Stimulated activated CD8-positive, alpha-beta memory T cell treated with anti-CD3 and anti-CD28 coated beads, Interleukin-4, amount 100 ng/mL, for 4 hours (primary cell): ENCODE measurements around the gene LRRC8D.
"Not testable (repeated sequence)": the region's sequence is repeated elsewhere in the genome, so short reads cannot be mapped to it uniquely, and the experiment has no call there.

Experiments
- DNase-seq, 2 donors: peaks; one replicate each; pipeline ENCODE4 v3.0.0-alpha.2; 2020; ENCODE audit warnings: low read depth in 2 of 2, low spot score in 1 of 2

LRRC8D gene

GRCh38 chr1:89820422-89821321 is at the start of gene LRRC8D:
Gene LRRC8D (plus strand): TSS chr1:89821032. CDS start chr1:89933069, 112,037 bp downstream.
- peak; percentile 6 to 34 for DNase-seq

- no peak for DNase-seq
Measured at GRCh38 chr1:89771991-89772560, 48.8 kb upstream of the LRRC8D start.

GRCh38 chr1:89776104-89776503 is 44.7 kb upstream of the LRRC8D start:
- not testable (repeated sequence) for DNase-seq

GRCh38 chr1:89777271-89777670 is 43.6 kb upstream of the LRRC8D start:
- not testable (repeated sequence) for DNase-seq

DNA sequence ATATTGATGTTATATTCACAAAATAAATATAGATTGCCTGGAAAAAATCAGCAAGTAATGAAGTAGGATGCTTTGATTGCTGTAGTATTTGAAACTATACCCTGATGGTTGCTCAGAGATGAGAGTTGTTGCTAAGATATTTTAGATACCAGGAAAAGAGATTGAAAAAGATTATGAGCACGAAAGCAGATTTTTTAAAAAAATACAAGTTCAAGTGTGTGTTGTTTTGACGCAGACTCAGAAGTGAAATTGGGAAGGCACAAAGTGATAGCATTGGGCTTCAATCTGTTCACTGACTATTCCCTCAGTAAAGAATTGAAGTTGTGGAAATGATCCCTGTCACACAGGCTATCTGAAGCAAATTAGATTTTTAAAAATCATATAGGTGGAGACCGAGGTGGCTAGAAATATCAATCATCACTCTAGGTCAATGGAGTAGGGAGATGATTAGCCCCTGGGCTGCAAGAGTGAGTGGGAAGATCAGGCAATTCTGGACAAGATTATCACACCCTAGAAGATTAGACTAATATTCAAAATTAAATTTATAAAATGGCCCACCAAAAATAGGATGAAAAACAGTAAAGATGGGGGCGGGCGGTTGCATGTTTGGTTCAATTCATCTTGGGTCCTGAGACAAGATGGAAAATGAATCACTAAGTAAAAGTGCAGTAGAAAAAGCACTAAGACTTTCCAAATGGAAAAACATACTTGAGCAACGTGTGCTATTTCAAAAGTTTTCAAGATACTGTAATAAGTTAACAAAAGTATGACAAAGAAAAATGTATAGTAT is 41.5 kb upstream of the LRRC8D start:
- no peak for DNase-seq

- DNase-seq, result no peak
Measured at GRCh38 chr1:89780721-89781120, 40.1 kb upstream of the LRRC8D start.

DNA sequence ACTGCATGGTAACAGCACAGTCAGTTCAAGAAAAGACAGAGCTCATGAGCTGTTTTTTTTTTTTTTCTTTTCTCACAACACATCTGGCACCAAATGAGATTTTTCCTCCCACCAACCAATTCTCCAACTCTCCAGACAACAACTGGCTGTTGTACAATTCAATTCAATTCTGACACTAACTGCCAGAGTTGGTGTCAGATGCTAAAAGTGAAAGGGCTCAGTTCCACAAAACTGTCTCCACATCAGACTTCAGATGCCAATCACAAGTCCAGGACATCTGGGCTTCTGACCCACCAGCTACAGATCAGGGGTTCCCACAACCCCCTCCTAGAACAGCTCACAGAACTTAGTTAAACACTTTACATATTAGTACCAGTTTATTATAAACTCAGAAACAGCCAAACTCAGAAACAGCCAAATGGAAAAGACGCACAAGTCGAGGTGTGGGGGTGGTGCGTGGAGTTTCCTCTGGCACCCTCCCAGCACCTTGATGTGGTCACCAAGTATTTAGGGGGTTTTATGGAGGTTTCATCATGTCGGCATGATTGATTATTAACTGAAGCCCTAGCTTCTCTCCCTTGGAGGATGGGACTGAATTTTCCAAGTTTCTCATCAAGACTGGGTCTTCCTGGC is 39.2 kb upstream of the LRRC8D start:
- peak; percentile 66 to 70 for DNase-seq

DNA sequence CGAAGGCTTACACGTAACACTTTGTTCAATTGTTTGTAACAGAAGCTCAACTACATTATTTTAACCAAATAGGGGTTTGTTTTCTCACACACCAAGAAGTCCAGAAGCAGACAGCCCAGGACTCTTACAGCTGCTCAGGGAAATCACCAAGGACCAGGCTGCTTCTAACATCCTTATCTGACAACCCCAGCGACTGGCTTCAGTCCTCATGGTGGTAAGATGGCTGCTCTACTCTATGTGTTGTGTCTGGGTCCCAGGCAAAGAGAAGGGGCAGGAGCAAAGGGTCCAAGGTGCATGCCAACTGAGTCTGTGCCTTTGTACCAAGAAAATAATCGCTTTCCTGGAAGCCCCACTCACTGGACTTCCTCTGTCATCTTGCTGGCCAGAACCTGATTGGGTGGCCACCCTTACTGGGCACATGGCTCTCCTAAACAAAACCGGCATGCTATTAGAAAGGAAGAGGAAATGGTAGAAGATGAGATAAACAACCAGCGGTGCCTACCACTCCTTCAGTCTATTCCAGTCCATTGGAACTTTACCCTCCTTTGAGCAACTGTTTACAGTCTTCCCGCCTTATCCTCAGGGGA is 34.1 kb upstream of the LRRC8D start:
- no peak for DNase-seq

- DNase-seq, result no peak
Measured at GRCh38 chr1:89790592-89790991, 30.2 kb upstream of the LRRC8D start.

- no peak for DNase-seq
Measured at GRCh38 chr1:89791064-89791726, 29.6 kb upstream of the LRRC8D start.

- no peak for DNase-seq
Measured at GRCh38 chr1:89794406-89794805, 26.4 kb upstream of the LRRC8D start.

DNA sequence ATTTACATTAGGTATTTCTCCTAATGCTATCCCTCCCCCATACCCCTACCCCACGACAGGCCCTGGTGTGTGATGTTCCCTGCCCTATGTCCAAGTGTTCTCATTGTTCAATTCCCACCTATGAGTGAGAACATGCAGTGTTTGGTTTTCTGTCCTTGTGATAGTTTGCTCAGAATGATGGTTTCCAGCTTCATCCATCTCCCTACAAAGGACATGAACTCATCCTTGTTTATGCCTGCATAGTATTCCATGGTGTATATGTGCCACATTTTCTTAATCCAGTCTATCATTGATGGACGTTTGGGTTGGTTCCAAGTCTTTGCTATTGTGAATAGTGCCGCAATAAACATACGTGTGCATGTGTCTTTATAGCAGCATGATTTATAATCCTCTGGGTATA is 25.3 kb upstream of the LRRC8D start:
- not testable (repeated sequence) for DNase-seq

- not testable (repeated sequence) for DNase-seq
Measured at GRCh38 chr1:89797876-89798275, 23.0 kb upstream of the LRRC8D start.

DNA sequence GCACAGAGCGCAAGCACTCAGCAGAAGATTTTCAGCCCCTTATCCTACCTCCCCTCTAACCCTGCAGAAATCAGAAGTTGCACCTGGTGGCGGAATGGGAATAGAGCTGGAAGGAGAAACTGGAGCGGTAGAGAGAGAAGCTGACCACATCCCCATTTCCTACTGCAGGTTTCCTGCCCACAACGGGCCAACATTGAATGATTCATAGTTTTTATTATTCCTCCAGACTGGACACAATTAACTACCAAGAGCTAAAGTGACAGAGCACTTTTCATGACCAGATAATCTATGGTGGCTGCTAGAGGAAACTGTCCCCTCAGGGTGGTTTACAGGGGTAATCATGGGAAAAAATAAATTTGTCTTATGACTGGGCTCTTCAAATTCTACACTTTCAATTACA is 21.3 kb upstream of the LRRC8D start:
- DNase-seq, result no peak

DNA sequence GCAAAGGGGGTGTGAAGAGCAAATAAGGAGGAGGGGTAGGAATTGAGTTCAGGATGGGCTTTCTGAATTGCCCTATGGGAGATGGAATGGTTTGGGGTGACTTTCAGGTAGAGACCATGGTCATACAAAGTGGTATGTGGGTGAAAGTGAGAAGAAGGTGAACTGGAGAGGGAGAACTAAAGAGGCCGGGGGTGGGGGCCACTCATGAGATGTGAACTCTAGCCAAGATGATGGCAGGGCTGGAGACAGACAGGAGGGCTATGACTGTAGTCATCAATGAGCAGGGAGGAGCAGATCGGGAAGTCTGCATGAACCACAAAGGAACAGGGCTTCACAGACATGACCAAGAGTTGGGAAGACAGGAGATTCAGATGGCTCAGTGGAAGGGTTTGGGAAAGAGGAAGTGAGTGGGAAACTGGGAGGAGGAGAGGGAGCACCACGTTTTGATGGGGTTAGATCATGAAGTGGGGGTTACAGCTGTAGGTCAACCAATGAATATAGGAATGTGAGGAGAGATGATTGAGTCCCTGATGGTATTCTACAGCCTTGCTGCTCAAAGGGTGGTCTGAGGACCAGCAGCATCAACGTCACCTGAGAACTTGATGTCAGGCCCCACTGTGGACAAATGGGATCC is 20.7 kb upstream of the LRRC8D start:
- DNase-seq, result no peak

DNA sequence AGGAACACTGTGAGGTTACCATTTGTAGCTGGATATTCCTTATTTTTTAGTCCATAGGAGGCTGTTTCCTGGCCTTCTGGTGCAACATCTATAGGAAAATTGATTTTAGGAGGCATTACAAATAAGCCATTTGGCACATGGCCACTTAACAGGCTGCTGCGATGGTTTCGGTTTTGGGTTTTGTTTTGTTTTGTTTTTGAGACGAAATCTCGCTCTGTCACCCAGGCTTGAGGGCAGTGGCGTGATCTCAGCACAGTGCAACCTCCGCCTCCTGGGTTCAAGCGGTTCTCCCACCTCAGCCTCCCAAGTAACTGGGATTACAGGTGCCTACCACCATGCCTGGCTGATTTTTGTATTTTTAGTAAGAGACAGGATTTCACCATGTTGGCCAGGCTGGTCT is 20.1 kb upstream of the LRRC8D start:
- no peak for DNase-seq

GRCh38 chr1:89802051-89802450 is 18.8 kb upstream of the LRRC8D start:
- DNase-seq, result no peak

- DNase-seq, result no peak
Measured at GRCh38 chr1:89802841-89803240, 18.0 kb upstream of the LRRC8D start.

DNA sequence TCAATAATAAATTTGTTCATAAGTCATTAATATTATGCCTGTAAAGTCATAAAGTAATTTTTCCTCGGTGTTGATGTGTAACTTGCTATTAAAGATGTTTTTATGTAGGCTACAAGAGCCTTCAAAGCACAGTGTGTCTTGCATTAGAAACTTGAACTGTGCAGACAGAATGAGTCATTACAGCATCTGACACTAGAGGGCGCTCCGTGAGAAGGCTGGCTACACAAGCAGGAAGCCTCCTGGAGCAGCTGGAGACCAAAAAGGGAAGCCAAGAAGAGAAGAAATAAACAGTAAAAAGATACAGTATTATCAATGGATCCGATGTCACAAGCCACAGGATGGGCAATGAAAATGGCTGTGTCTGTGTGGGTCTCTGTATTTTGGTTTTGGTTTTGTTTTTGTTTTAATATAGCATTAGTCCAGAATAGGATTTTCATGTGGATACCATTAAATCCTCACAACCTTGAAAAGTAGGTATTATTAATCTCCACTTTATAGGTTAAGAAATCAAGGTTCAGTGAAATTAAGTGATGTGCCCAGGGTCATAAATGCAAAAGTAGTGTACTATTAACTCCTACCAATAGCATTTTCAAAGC is 16.1 kb upstream of the LRRC8D start:
- peak; percentile 63 to 86 for DNase-seq

DNA sequence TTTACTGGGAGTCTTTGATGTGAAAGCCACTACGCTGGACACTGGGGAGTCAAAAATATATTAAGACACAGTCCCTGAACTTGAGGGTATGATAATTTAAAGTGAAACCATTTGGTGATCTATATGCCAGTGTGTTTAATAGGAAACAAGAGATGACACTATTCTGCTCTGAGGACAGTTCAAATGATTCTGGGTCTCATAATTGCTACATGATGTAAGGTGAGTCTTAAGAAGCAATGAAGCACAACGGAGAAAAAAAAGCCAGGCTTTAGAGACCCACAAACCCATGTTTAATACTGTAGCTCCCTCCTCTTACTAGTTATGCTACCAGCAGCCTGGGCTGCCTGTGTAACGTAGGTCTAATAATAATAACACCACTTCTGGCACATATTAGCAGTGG is 14.2 kb upstream of the LRRC8D start:
- no peak for DNase-seq
